Lower leg skin (tissue), 3 donors: Measurements from ENCODE around the gene ING5.

Experiments used
- CTCF ChIP-seq, 3 donors: fragments of 450-650 bp; IDR thresholded peaks; one replicate each; pipeline ENCODE4 v1.5.1; 2016; ENCODE audit warnings: antibody characterized with exemption in 3 of 3, mild to moderate bottlenecking in 3 of 3, moderate library complexity in 2 of 3
- POLR2A ChIP-seq, 2 donors: fragments of 450-650 bp; IDR thresholded peaks; one replicate each; pipeline ENCODE4 v1.6.1; 2016 to 2017; ENCODE audit warnings: antibody characterized with exemption in 2 of 2, mild to moderate bottlenecking in 1 of 2, moderate library complexity in 1 of 2

GRCh38 chr2:241676665-241677064 is 25.2 kb upstream of the ING5 start:
- no peak for TF ChIP-seq CTCF (IDR thresholded peaks at IDR 0.05)
- TF ChIP-seq POLR2A (IDR thresholded peaks at IDR 0.05) = no peak
